ENCODE measurements around the gene CRY2.

GRCh38 chr11:45844822-45845578, 2.3 kb upstream of the CRY2 start:
- TF ChIP-seq POLR2A (IDR thresholded peaks at IDR 0.05) (no peak), POLR2AphosphoS5 (IDR thresholded peaks at IDR 0.05) (no peak)
- TF ChIP-seq, protein P1, sequence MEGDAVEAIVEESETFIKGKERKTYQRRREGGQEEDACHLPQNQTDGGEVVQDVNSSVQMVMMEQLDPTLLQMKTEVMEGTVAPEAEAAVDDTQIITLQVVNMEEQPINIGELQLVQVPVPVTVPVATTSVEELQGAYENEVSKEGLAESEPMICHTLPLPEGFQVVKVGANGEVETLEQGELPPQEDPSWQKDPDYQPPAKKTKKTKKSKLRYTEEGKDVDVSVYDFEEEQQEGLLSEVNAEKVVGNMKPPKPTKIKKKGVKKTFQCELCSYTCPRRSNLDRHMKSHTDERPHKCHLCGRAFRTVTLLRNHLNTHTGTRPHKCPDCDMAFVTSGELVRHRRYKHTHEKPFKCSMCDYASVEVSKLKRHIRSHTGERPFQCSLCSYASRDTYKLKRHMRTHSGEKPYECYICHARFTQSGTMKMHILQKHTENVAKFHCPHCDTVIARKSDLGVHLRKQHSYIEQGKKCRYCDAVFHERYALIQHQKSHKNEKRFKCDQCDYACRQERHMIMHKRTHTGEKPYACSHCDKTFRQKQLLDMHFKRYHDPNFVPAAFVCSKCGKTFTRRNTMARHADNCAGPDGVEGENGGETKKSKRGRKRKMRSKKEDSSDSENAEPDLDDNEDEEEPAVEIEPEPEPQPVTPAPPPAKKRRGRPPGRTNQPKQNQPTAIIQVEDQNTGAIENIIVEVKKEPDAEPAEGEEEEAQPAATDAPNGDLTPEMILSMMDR (IDR thresholded peaks at IDR 0.05), result no peak
